Neural cell (in vitro differentiated cells): ENCODE measurements around the gene LEF1. TPM values are rescaled to one million over a fixed set of nuclear protein-coding genes. Genes with fewer than 3 reads are reported as not detected.

Source experiments
- H2AFZ ChIP-seq: fragments of 200-600, 300-800 bp; sonication (generic), shearing (Covaris generic); 2 replicates; pipeline ENCODE4 v1.6.0; 2014; ENCODE audit warnings: low read depth, mild to moderate bottlenecking, antibody characterized with exemption, low read length, moderate library complexity
- H3F3A ChIP-seq: fragments of 200-600 bp; shearing (Covaris generic); 2 replicates; pipeline ENCODE4 v1.6.1; 2016; ENCODE audit warnings: mild to moderate bottlenecking, moderate library complexity, mixed read lengths, antibody characterized with exemption, low read length; ENCODE audit not compliant: insufficient read depth, poor library complexity, severe bottlenecking
- H3K27ac ChIP-seq: fragments of 200-600, 300-800 bp; sonication (generic), shearing (Covaris generic); 2 replicates; pipeline ENCODE4 v1.5.1; 2014; ENCODE audit warnings: mild to moderate bottlenecking, low read length, moderate library complexity
- H3K27me3 ChIP-seq: fragments of 300-800, 200-600 bp; sonication (generic), shearing (Covaris generic); 2 replicates; pipeline ENCODE4 v1.6.0; 2014; ENCODE audit warnings: mild to moderate bottlenecking, low read depth, low read length, moderate library complexity; ENCODE audit not compliant: insufficient read depth
- H3K36me3 ChIP-seq: fragments of 300-800, 200-600 bp; sonication (generic), shearing (Covaris generic); 2 replicates; pipeline ENCODE4 v1.5.1; 2014; ENCODE audit warnings: mild to moderate bottlenecking, antibody characterized with exemption, low read length, moderate library complexity; ENCODE audit not compliant: insufficient read depth
- H3K4me2 ChIP-seq: fragments of 300-800, 200-600 bp; sonication (generic), shearing (Covaris generic); 2 replicates; pipeline ENCODE4 v1.6.0; 2014; ENCODE audit warnings: mild to moderate bottlenecking, low read length
- H3K4me3 ChIP-seq: fragments of 300-800, 200-600 bp; sonication (generic), shearing (Covaris generic); 2 replicates; pipeline ENCODE4 v1.5.1; 2014; ENCODE audit warnings: mild to moderate bottlenecking, low read length, moderate library complexity
- H3K79me2 ChIP-seq: fragments of 200-600 bp; shearing (Covaris generic); replicated peaks from 2 replicates; pipeline ENCODE4 v1.6.0; 2014; ENCODE audit warnings: mild to moderate bottlenecking, low read length, moderate library complexity; ENCODE audit not compliant: insufficient read depth
- H3K9ac ChIP-seq: fragments of 300-800, 200-600 bp; sonication (generic), shearing (Covaris generic); 2 replicates; pipeline ENCODE4 v1.6.1; 2016; ENCODE audit warnings: mild to moderate bottlenecking, low read length, mixed read lengths
- H3K9me2 ChIP-seq: fragments of 200-600 bp; shearing (Covaris generic); 2 replicates; pipeline ENCODE4 v1.6.1; 2016; ENCODE audit warnings: mild to moderate bottlenecking, low read length, mixed read lengths; ENCODE audit not compliant: insufficient read depth
- H3K9me3 ChIP-seq: fragments of 200-600, 300-800 bp; sonication (generic), shearing (Covaris generic); 2 replicates; pipeline ENCODE4 v1.6.1; 2016; ENCODE audit warnings: mild to moderate bottlenecking, mixed run types, low read length, moderate library complexity, mixed read lengths
- H4K20me1 ChIP-seq: fragments of 200-600 bp; shearing (Covaris generic); 2 replicates; pipeline ENCODE4 v1.6.1; 2016; ENCODE audit warnings: mild to moderate bottlenecking, mixed run types; ENCODE audit not compliant: insufficient read depth
- CTCF ChIP-seq: fragments of 450-650 bp; IDR thresholded peaks from 2 replicates; pipeline ENCODE4 v1.5.1; 2014; ENCODE audit warnings: antibody characterized with exemption, mild to moderate bottlenecking, moderate library complexity; ENCODE audit not compliant: poor library complexity, severe bottlenecking
- EP300 ChIP-seq: fragments of 450-650 bp; conservative IDR thresholded peaks from 2 replicates; pipeline ENCODE4 v1.6.1; 2014; ENCODE audit warnings: antibody characterized with exemption, mild to moderate bottlenecking, moderate library complexity; ENCODE audit not compliant: poor library complexity, severe bottlenecking
- EZH2 ChIP-seq: fragments of 200-600, 300-800 bp; shearing (Covaris generic), sonication (generic); IDR thresholded peaks from 2 replicates; pipeline ENCODE4 v1.6.1; 2014; ENCODE audit warnings: antibody characterized with exemption, low read length, borderline replicate concordance, mild to moderate bottlenecking; ENCODE audit not compliant: insufficient read depth, poor library complexity, severe bottlenecking
- MXI1 ChIP-seq: fragments of 450-650 bp; conservative IDR thresholded peaks from 2 replicates; pipeline ENCODE4 v1.6.1; 2014; ENCODE audit warnings: antibody characterized with exemption, mild to moderate bottlenecking; ENCODE audit not compliant: poor library complexity, severe bottlenecking
- POLR2AphosphoS5 ChIP-seq: IDR thresholded peaks from 2 replicates; pipeline ENCODE4 v1.6.1; 2012
- RAD21 ChIP-seq: fragments of 450-650 bp; conservative IDR thresholded peaks from 2 replicates; pipeline ENCODE4 v1.6.1; 2014; ENCODE audit warnings: antibody characterized with exemption, mild to moderate bottlenecking, moderate library complexity
- REST ChIP-seq: IDR thresholded peaks from 2 replicates; pipeline ENCODE4 v1.6.1; 2012; ENCODE audit warnings: borderline replicate concordance
- SMC3 ChIP-seq: fragments of 450-650 bp; conservative IDR thresholded peaks from 2 replicates; pipeline ENCODE4 v1.6.1; 2014; ENCODE audit warnings: antibody characterized with exemption, mild to moderate bottlenecking, moderate library complexity; ENCODE audit not compliant: poor library complexity
- TAF1 ChIP-seq: IDR thresholded peaks from 2 replicates; pipeline ENCODE4 v1.6.1; 2012; ENCODE audit warnings: low read depth
- polyA plus RNA-seq: library from polyadenylated mRNA; depleted of rRNA; stranded (reverse); fragments of >200 nt; gene quantifications from 2 replicates; pipeline ENCODE4 v1.2.3, GENCODE V29; 2014

The LEF1 gene
- polyA plus RNA-seq, 1 donor from 2014 or later = 0.78 TPM

- no peaks in the 10 kb centered on the region for H3K9me2 ChIP-seq
- no peak overlapping the region for H3K27ac ChIP-seq
- no peaks in the 10 kb centered on the region for H3K36me3 ChIP-seq
- H4K20me1 ChIP-seq = no peaks in the 10 kb centered on the region
- H3K9me3 ChIP-seq = no peaks in the 10 kb centered on the region
- H3K79me2 ChIP-seq = no peaks in the 10 kb centered on the region
- H2AFZ ChIP-seq = no peak overlapping the region
- no peak overlapping the region for H3K4me3 ChIP-seq
- H3K4me2 ChIP-seq = no peak overlapping the region
- H3F3A ChIP-seq = no peaks in the 10 kb centered on the region
- H3K9ac ChIP-seq = no peak overlapping the region
- TF ChIP-seq MXI1 (no peak), CTCF (no peak), RAD21 (no peak), SMC3 (no peak), EP300 (no peak), POLR2AphosphoS5 (no peak), REST (no peak), TAF1 (no peak)
- H3K27me3 ChIP-seq = no peaks in the 10 kb centered on the region
These were observed 44.6 kb upstream of the LEF1 start for GRCh38 chr4:108213308-108213707.

GRCh38 chr4:108210989-108211835 lies 42.5 kb upstream of the LEF1 start:
- H3F3A ChIP-seq = no peaks in the 10 kb centered on the region
- no peaks in the 10 kb centered on the region for H4K20me1 ChIP-seq
- H3K79me2 ChIP-seq = no peaks in the 10 kb centered on the region
- no peak overlapping the region for H3K27ac ChIP-seq
- H3K4me2 ChIP-seq = no peak overlapping the region
- H2AFZ ChIP-seq = no peak overlapping the region
- H3K9me2 ChIP-seq = no peaks in the 10 kb centered on the region
- H3K27me3 ChIP-seq = no peaks in the 10 kb centered on the region
- no peaks in the 10 kb centered on the region for H3K9me3 ChIP-seq
- H3K4me3 ChIP-seq = no peak overlapping the region
- H3K36me3 ChIP-seq = no peaks in the 10 kb centered on the region
- no peak overlapping the region for H3K9ac ChIP-seq
- TF ChIP-seq REST (no peak), MXI1 (no peak), SMC3 (no peak), POLR2AphosphoS5 (no peak), EP300 (no peak), TAF1 (no peak), RAD21 (no peak), CTCF (no peak), EZH2 (no peak)
